Astrocyte of the cerebellum (primary cell): ENCODE measurements around the gene FOXS1.
A peak's percentile ranks its signal among the peaks of the same experiment; 100 is the strongest.

Source experiments
- DNase-seq: peaks from one replicate; pipeline ENCODE4 v3.0.0-alpha.2; 2011; ENCODE audit warnings: low read depth
- H3K4me3 ChIP-seq: 2 replicates; pipeline ENCODE4 v1.5.1; 2011; ENCODE audit warnings: mild to moderate bottlenecking, low read depth, low read length, moderate library complexity
- CTCF ChIP-seq: IDR thresholded peaks from 2 replicates; pipeline ENCODE4 v1.5.1; 2012; ENCODE audit warnings: low read length, low read depth, moderate library complexity, mild to moderate bottlenecking; ENCODE audit errors: missing control alignments
- in situ Hi-C: cut with HindIII; loops from 2 replicates; pipeline ENCODE4 v1.10.0; 2017; ENCODE audit warnings: low sequenced_read_pairs

The FOXS1 gene

GRCh38 chr20:31841928-31842327 lies 3.5 kb downstream of the FOXS1 start:
- peak; percentile 53 for DNase-seq

GRCh38 chr20:31840906-31841816 lies 4.2 kb downstream of the FOXS1 start:
- in situ Hi-C loops = loop anchor here (10.0 kb wide), 1 partner anchor 244 kb away; no protein-coding TSS in a partner anchor
- DNase-seq = no peak
- TF ChIP-seq CTCF = no peak
- no peak overlapping the region for H3K4me3 ChIP-seq

More at GRCh38 chr20:31841928-31842327, 3.5 kb downstream of the FOXS1 start:
- in situ Hi-C loops = loop anchor here (10.0 kb wide), 1 partner anchor 243 kb away; no protein-coding TSS in a partner anchor
- no peak overlapping the region for H3K4me3 ChIP-seq
- no peak for TF ChIP-seq CTCF

- no peak for DNase-seq
- no peak for TF ChIP-seq CTCF
- in situ Hi-C loops = loop anchor here (10.0 kb wide), 1 partner anchor 245 kb away; no protein-coding TSS in a partner anchor
- no peak overlapping the region for H3K4me3 ChIP-seq
Observed at GRCh38 chr20:31839782-31840487, 5.5 kb downstream of the FOXS1 start.

GRCh38 chr20:31838646-31839292 lies 6.6 kb downstream of the FOXS1 start:
- H3K4me3 ChIP-seq = no peak overlapping the region
- DNase-seq = no peak
- TF ChIP-seq CTCF = no peak
- in situ Hi-C loops = no loop called here

- no peak overlapping the region for H3K4me3 ChIP-seq
- in situ Hi-C loops = no loop called here
- no peak for TF ChIP-seq CTCF
- DNase-seq = no peak
Observed at GRCh38 chr20:31837896-31838397, 7.5 kb downstream of the FOXS1 start.
